NCI-H226 (cell line): Measurements from ENCODE around the gene CFAP70.

Experiments used
- DNase-seq: peaks from one replicate; pipeline ENCODE4 v3.0.0-alpha.2; 2015

The CFAP70 gene

GRCh38 chr10:73210395-73211105 lies 148.1 kb downstream of the CFAP70 start:
- no peak for DNase-seq

- DNase-seq: peak; percentile 24
Measured at GRCh38 chr10:73209705-73210104, 149.0 kb downstream of the CFAP70 start.

GRCh38 chr10:73207883-73208282 lies 150.8 kb downstream of the CFAP70 start:
- DNase-seq: no peak

- no peak for DNase-seq
Measured at GRCh38 chr10:73206385-73206784, 152.3 kb downstream of the CFAP70 start.

GRCh38 chr10:73205890-73206289 lies 152.8 kb downstream of the CFAP70 start:
- DNase-seq: no peak

GRCh38 chr10:73205081-73205480 lies 153.6 kb downstream of the CFAP70 start:
- no peak for DNase-seq
